Measurements from ENCODE around the gene MYBPC2. TPM values are rescaled to one million over a fixed set of nuclear protein-coding genes. Genes with fewer than 3 reads are reported as not detected.

Gene MYBPC2
- total RNA-seq, 2 experiments from 2014 or later = 0.11 to 0.59 TPM

DNA sequence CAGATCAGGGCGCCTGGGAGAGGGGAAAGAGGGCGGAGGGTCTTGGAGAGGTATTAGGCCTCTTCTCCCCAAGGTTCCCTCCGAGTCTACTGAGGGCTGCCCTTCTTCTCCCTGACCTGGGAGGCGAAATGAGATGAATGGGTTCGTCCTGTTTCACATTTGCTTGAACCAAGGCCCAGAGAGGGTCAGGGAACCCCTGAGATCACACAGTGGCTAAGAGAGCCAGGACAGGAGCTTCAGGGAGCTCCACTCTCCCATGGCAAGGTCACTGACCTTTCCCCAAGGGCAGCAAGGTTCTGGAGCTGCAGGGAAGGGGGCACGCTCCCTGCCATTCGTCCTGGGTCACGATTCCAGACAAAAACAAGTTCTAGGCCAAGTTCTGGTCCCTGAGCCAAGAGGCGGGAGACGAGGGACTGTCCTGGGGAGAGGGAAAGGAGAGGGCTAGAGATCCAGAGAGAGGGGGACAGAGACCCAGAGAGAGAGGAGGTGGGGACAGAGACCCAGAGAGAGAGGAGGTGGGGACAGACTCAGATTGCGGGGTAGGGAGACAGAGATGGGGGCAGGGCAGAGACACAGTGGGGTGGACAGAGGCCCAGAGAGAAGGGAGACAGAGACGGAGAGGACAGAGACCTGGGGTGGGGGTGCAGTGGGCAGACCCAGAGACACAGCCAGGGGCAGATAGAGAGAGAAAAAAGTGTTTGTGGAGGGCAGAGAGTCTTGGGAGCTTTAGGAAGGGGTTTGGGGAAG lies 80.5 kb downstream of the MYBPC2 start:
- H3K27ac Mint-ChIP-seq = no peak overlapping the region
- peaks cover 5% of the 10 kb centered on the region for H3K27me3 Mint-ChIP-seq
- H3K36me3 Mint-ChIP-seq (ENCODE audit: low read depth) = no peaks in the 10 kb centered on the region
- TF ChIP-seq, protein P1, sequence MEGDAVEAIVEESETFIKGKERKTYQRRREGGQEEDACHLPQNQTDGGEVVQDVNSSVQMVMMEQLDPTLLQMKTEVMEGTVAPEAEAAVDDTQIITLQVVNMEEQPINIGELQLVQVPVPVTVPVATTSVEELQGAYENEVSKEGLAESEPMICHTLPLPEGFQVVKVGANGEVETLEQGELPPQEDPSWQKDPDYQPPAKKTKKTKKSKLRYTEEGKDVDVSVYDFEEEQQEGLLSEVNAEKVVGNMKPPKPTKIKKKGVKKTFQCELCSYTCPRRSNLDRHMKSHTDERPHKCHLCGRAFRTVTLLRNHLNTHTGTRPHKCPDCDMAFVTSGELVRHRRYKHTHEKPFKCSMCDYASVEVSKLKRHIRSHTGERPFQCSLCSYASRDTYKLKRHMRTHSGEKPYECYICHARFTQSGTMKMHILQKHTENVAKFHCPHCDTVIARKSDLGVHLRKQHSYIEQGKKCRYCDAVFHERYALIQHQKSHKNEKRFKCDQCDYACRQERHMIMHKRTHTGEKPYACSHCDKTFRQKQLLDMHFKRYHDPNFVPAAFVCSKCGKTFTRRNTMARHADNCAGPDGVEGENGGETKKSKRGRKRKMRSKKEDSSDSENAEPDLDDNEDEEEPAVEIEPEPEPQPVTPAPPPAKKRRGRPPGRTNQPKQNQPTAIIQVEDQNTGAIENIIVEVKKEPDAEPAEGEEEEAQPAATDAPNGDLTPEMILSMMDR (IDR thresholded peaks at IDR 0.05) = no peak
- peaks cover 13% of the 10 kb centered on the region for H3K4me1 Mint-ChIP-seq (ENCODE audit: low read depth)
- CTCF ChIA-PET = interaction anchor here (1.0 kb wide), 1 partner anchor 156 kb away, joined by 3 read pairs; no protein-coding TSS in a partner anchor
- ATAC-seq (no peak), DNase-seq (no peak)
- H3K9me3 Mint-ChIP-seq = no peaks in the 10 kb centered on the region
- H3K4me3 Mint-ChIP-seq = no peak overlapping the region
- intact Hi-C loops (cut with micrococcal nuclease) = no loop called here
- POLR2A ChIA-PET = no interaction called here

DNA sequence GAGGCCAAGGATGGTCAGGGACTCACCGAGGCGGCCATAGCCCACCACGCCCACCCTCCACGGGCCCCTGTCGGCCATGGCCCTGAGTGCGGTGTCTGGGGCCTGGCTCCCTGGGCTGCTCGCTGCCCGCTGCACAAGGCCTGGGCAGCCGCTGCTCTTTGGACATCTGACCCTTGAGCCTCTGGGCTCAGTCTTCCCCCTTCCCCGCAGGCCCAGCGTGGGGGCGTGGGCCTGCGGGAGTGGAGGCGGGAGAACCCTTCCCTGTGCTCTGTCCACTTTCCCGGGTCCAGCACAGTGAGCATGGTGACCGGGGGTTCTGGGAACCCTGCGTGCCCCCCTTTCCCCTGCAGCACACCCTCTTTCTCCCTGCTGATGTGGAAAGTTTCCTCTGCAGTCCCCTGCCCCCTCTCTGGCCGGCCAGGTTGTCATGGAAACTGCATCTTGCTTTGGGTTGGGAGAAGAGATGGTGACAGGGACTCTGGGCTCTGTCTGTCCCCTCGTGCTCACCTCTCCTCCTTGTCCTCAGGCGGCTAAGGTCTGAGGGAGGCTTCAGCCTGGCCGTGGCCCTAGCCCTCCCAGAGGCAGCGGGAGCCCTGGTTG lies 81.2 kb downstream of the MYBPC2 start, which contains the start of gene ASPDH:
TSS of gene ASPDH (minus strand) at position 168 of the 600 bp plus-strand sequence. CDS start at position 78, 90 bp downstream.
- CTCF ChIA-PET = no interaction called here
- intact Hi-C loops (cut with micrococcal nuclease) = no loop called here

DNA sequence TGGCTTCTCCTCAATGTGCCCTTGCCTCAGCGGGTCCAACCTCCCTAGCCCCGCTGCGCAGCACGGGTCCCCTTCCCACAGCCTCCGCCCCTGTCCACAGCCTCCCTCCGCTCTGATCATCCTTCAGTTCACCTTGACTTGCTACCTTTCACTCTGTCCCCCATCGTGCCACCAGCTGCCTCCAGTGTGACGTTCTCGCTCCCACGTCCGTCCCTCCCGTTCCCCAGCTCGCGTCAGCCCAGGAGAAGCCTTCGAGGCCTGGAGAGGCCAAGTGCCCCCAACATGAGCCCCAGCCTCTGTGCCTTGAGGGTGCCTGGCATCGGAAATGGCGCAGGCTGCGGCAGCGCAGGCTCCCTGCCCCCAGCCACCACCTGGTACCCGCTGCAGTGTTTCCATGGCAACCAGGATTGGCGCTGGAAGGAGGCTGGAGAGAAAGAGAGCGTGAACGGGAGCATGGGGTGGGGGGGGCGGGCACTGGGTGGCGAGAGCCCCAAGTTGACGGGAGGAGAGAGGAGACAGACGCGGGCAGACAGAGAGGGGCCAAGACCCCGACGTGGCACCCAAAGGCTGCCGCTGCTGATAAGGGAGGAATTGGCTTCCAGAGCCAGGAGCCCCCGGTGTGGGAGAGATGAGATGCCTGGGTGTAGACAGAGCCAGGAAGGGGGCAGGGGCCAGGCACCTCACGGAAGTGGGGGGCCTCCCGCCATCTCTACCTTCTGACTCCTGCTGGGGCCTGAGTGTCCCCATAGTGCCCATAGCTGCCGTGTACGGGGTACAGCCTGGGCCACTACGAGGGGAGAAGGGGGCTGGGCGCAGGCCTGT lies 81.9 kb downstream of the MYBPC2 start:
- DNase-seq (no peak), ATAC-seq (no peak)
- POLR2A ChIA-PET = no interaction called here
- peaks cover 5% of the 10 kb centered on the region for H3K27me3 Mint-ChIP-seq
- H3K4me3 Mint-ChIP-seq = no peak overlapping the region
- CTCF ChIA-PET = no interaction called here
- no peak overlapping the region for H3K27ac Mint-ChIP-seq
- TF ChIP-seq, protein P1 (IDR thresholded peaks at IDR 0.05) = no peak
- no peaks in the 10 kb centered on the region for H3K36me3 Mint-ChIP-seq (ENCODE audit: low read depth)
- peaks cover 13% of the 10 kb centered on the region for H3K4me1 Mint-ChIP-seq (ENCODE audit: low read depth)
- H3K9me3 Mint-ChIP-seq = no peaks in the 10 kb centered on the region
- intact Hi-C loops (cut with micrococcal nuclease) = no loop called here

More for the DNA sequence above, 81.2 kb downstream of the MYBPC2 start, which contains the start of gene ASPDH:
- Mint-ChIP-seq H3K36me3 (ENCODE audit: low read depth) (no peaks in the 10 kb centered on the region), H3K27me3 (peaks cover 5% of the 10 kb centered on the region), H3K4me1 (ENCODE audit: low read depth) (peaks cover 13% of the 10 kb centered on the region), H3K9me3 (no peaks in the 10 kb centered on the region), H3K4me3 (no peak within 1 kb of the TSS), H3K27ac (no peak within 1 kb of the TSS)
- POLR2A ChIA-PET = no interaction called here
- ATAC-seq = no peak
- DNase-seq = no peak
- TF ChIP-seq, protein P1 (IDR thresholded peaks at IDR 0.05) = no peak

DNA sequence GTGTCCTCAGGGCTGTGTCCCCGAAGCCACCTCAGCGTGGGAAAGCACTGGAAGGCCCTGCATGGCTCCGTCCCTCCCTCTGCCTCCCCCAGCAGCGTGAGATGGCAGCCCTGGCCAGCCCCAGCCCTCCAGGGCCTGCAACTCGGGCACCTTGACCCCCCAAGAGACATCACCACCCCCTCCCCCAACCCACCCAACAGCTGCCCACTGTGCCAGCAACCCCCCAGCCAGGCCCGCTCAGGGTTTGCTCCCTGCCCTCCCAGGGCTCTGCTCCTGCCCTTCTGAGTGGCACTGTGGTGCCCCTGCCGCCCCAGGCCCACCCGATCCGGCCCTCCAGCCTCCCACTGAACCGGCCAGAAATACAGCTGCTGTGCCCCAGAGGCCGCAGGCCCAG lies 82.5 kb downstream of the MYBPC2 start:
- Mint-ChIP-seq H3K27me3 (peaks cover 5% of the 10 kb centered on the region), H3K4me1 (ENCODE audit: low read depth) (peaks cover 13% of the 10 kb centered on the region), H3K9me3 (no peaks in the 10 kb centered on the region), H3K27ac (no peak overlapping the region), H3K4me3 (no peak overlapping the region), H3K36me3 (ENCODE audit: low read depth) (no peaks in the 10 kb centered on the region)
- POLR2A ChIA-PET = interaction anchor here (0.6 kb wide), 1 partner anchor 23 kb away, joined by 3 read pairs; no protein-coding TSS in a partner anchor
- no peak for DNase-seq
- TF ChIP-seq, protein P1 (IDR thresholded peaks at IDR 0.05) = no peak
- intact Hi-C loops (cut with micrococcal nuclease) = no loop called here
- ATAC-seq = no peak
- CTCF ChIA-PET = no interaction called here

Other genes starting within 250 kb of the MYBPC2 start
- gene MYH14, start 229.3 kb upstream of the MYBPC2 start, total RNA-seq = not detected
- under 1 TPM; 0.77 to 0.81 TPM for gene KCNC3, start 103.5 kb upstream of the MYBPC2 start, total RNA-seq
- gene NAPSA, start 67.3 kb upstream of the MYBPC2 start, total RNA-seq = 10 to 100 TPM; 18.3 to 20.0 TPM
- gene NR1H2, start 56.4 kb upstream of the MYBPC2 start, total RNA-seq = 10 to 100 TPM; 50.9 to 52.3 TPM
- 100 to 1,000 TPM; 214 to 215 TPM for gene POLD1, start 48.5 kb upstream of the MYBPC2 start, total RNA-seq
- gene SPIB, start 14.0 kb upstream of the MYBPC2 start, total RNA-seq = 1 to 10 TPM in 1 of 2 experiments, under 1 TPM in 1; 0.68 to 1.5 TPM
- gene EMC10, start 43.6 kb downstream of the MYBPC2 start, total RNA-seq = 10 to 100 TPM; 28.7 to 31.2 TPM
- gene GARIN5A, start 44.0 kb downstream of the MYBPC2 start, total RNA-seq = 1 to 10 TPM in 1 of 2 experiments, under 1 TPM in 1; 0.36 to 1.5 TPM
- gene JOSD2, start 78.3 kb downstream of the MYBPC2 start, total RNA-seq = 10 to 100 TPM; 21.6 to 22.6 TPM
- gene ASPDH, start 81.0 kb downstream of the MYBPC2 start, total RNA-seq = not detected
- not detected for gene LRRC4B, start 135.5 kb downstream of the MYBPC2 start, total RNA-seq
- not detected for gene SYT3, start 207.0 kb downstream of the MYBPC2 start, total RNA-seq
- gene C19orf81, start 216.6 kb downstream of the MYBPC2 start, total RNA-seq = 1 to 10 TPM; 1.5 to 3.2 TPM